ENCODE data around the gene PRXL2B.
"Not testable (repeated sequence)": the region's sequence is repeated elsewhere in the genome, so short reads cannot be mapped to it uniquely, and the experiment has no call there.

Gene PRXL2B

GRCh38 chr1:2614145-2614544, 27.6 kb downstream of the PRXL2B start:
- DNase-seq (ENCODE audit: low read depth): no peak

GRCh38 chr1:2617971-2618470, 31.4 kb downstream of the PRXL2B start:
- DNase-seq (ENCODE audit: low read depth): no peak

- DNase-seq (ENCODE audit: low read depth): no peak
Measured at GRCh38 chr1:2623571-2624337, 37.2 kb downstream of the PRXL2B start.

- DNase-seq (ENCODE audit: low read depth): no peak
Measured at GRCh38 chr1:2624735-2625300, 38.2 kb downstream of the PRXL2B start.

GRCh38 chr1:2625311-2625710, 38.7 kb downstream of the PRXL2B start:
- DNase-seq (ENCODE audit: low read depth): no peak

- DNase-seq (ENCODE audit: low read depth): not testable (repeated sequence)
Measured at GRCh38 chr1:2625748-2626147, 39.2 kb downstream of the PRXL2B start.

GRCh38 chr1:2627746-2628145, 41.2 kb downstream of the PRXL2B start:
- DNase-seq (ENCODE audit: low read depth): no peak

- no peak for DNase-seq (ENCODE audit: low read depth)
Measured at GRCh38 chr1:2628191-2628932, 41.8 kb downstream of the PRXL2B start.

GRCh38 chr1:2628933-2629626, 42.5 kb downstream of the PRXL2B start:
- DNase-seq (ENCODE audit: low read depth): no peak

GRCh38 chr1:2629627-2630497, 43.3 kb downstream of the PRXL2B start:
- DNase-seq (ENCODE audit: low read depth): no peak

- no peak for DNase-seq (ENCODE audit: low read depth)
Measured at GRCh38 chr1:2630498-2631135, 44.0 kb downstream of the PRXL2B start.

- DNase-seq (ENCODE audit: low read depth): no peak
Measured at GRCh38 chr1:2631136-2632050, 44.8 kb downstream of the PRXL2B start.

GRCh38 chr1:2632051-2632430, 45.5 kb downstream of the PRXL2B start:
- no peak for DNase-seq (ENCODE audit: low read depth)

GRCh38 chr1:2632561-2633361, 46.2 kb downstream of the PRXL2B start, which contains the start of gene MMEL1:
Gene MMEL1, minus strand, starts transcription at chr1:2633016. Its CDS starts 3,532 bp downstream, at chr1:2629484.
- DNase-seq (ENCODE audit: low read depth): no peak

GRCh38 chr1:2633366-2633935, 46.9 kb downstream of the PRXL2B start:
- no peak for DNase-seq (ENCODE audit: low read depth)

- DNase-seq (ENCODE audit: low read depth): no peak
Measured at GRCh38 chr1:2633936-2634491, 47.4 kb downstream of the PRXL2B start.

- no peak for DNase-seq (ENCODE audit: low read depth)
Measured at GRCh38 chr1:2635361-2636010, 48.9 kb downstream of the PRXL2B start.

- no peak for DNase-seq (ENCODE audit: low read depth)
Measured at GRCh38 chr1:2636733-2637132, 50.2 kb downstream of the PRXL2B start.
